GM18517 (cell line): Measurements from ENCODE around the gene NKAPL.

Experiments
- ATAC-seq: cut with Tn5 transposase; IDR thresholded peaks from one replicate; pipeline ENCODE4 v1.9.1; 2021; ENCODE audit warnings: mild to moderate bottlenecking, moderate library complexity; ENCODE audit not compliant: unreplicated experiment

The NKAPL gene

DNA sequence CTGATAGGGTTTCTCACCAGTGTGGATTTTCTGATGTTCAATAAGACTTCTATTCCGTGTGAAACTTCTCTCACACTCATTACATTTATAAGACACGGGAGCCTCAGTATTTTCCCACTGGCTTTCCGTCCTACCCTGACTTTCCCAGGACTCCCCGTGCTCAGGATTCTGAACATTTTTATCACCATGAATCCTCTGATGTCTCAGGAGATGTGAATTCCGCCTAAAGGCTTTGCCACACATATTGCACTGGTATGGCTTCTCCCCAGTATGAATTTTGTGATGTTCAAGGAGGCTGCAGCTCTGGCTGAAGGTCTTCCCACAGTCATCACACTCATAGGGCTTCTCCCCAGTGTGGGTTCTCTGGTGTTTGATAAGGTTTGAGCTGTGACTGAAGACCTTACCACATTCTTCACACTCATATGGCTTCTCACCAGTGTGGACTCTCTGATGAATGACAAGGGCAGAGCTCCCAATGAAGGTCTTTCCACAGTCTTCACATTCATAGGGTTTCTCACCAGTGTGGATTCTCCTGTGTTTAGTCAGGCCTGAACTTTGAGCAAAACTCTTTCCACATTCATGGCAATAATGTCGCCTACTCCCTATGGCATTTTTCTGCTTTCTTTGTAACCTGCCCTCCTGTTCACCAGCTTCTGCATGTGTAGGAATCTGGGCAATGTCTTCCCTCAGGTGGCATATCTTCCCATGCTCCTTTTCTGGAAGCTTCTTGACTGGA is 13.7 kb upstream of the NKAPL start:
- no peak for ATAC-seq

DNA sequence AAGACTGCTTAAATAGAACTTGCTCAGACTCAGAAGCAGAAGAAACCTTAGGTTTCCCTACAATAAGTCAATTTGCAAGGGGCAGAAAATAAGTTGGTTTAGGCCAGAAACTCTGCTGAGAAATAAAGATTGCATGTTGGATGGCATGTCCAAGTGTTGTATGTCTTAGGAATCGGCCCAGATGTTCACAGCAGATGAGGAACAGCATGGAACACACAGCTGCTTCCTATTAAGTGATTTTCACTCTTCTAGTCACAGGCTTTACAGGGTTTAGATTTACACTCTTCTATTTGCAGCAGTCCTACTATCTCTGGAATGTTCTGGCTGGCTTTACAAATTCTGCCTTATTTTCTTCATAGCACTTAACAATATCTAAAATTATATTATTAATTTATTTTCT is 10.2 kb upstream of the NKAPL start:
- no peak for ATAC-seq

DNA sequence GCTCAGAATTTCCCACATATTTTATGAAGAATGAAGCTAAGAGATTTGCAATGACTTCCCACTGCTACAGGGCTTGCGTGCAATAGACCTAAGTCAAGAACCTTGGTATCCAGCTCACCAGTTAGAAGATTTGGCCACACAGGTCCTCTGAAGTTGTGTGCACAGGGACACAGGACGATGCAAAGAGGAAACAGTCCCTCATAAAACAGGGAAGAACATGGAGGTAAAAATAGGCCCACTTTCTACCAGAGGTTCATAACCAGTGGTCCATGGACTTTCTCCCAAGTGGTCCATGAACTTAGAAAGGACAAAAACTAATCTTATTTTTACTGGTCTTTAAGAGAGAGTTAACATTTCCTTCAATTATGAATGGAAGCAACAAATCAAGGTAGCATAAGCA is 8.3 kb upstream of the NKAPL start:
- ATAC-seq = no peak

DNA sequence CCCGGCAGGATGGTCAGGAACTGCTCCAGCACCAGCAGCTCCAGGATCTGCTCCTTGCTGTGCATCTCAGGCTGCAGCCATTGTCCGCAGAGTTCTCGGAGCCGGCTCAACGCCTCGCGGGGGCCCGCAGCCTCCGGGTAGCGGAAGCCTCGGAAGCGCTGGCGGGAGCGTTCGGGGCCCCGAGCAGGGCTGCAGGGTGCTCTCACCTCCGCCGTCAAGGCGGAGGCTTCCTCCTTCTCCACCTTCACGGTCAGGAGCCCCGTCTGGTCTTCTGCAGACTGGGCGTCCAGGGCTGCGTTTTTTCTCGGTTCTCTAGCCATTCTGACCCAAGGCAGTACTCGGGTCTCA is 7.5 kb upstream of the NKAPL start:
- ATAC-seq = peak; percentile 19

DNA sequence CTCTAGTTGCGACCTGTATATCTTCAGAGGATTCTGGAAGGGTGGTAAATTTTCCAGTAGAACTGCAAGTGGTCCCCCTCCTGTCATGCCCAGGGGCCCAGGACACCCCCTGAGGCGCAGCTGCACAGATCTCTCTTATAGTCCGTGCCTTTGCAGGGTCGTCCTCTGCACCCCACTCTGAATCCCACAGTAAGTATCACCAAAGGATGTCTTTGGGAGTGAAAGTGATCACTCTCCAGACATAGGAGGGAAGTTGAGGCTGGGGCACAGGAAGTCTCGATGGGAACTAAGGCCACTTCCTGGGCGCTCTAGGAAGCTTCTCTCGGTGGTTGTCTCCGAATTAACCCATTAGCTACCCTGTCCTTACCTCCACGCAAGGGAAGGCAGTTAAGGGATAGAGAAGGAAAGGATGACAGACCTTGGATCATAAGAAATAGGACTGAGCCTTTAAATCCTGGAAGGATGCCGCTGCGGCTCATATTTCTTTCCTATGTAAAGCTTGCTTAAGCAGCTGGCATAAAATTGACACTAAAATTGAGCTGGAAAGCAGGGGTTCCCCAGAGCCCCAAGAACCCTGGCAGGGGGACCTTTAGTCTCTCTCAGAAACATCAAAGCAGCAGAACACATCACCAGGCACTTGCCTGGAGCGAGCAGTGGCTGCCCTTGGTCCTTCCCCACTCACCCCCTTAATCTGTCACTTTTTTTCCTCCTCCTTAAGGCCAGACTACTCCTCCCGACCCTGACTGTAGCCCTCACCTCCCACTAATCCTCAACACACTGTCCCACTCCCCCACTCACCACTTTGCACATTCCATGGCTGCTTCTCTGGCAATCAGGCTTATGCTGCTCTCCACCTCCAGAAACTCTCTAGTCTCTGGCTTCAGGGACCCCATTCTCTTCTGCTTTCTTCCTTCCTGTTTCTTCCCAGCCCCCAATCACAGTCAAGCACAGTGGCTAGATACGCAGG is 6.8 kb upstream of the NKAPL start, which contains the start of gene ZKSCAN4:
TSS of gene ZKSCAN4 (minus strand) at position 261 of the 967 bp plus-strand sequence. CDS start 289 bp downstream, outside the sequence.
- peak; percentile 78 for ATAC-seq

DNA sequence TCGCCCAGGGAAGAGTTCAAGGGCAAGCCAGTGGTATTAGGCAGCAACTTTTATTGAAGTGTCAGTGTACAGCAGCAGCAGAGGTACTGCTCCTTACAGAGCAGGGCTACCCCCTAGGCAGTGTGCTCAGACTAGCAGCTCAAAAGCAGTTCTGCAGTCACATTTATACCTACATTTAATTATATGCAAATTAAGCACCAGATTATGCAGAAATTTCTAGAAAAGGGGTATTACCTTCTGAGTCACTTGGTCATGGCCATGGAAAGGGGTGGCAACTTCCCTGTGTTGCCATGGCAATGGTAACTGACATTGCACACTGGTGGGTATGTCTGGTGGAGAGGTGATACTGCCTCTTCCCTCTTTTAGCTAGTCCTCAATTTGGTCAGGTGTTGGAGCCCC is 5.0 kb upstream of the NKAPL start:
- no peak for ATAC-seq

DNA sequence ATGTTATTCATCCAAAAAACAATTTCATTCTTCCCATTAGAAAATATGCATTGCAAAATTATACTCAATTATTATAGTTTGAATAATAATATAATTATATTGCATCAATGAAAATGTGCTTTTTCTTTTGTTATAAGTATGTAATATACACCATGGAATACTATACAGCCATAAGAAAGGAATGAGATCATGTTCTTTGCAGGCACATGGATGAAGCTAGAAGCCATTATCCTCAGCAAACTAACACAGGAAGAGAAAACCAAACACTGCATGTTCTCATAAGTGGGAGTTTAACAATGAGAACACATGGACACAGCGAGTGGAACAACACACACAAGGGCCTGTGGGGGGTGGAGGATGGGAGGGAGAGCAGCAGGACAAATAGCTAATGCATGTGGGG is 2.1 kb upstream of the NKAPL start:
- ATAC-seq = no peak

DNA sequence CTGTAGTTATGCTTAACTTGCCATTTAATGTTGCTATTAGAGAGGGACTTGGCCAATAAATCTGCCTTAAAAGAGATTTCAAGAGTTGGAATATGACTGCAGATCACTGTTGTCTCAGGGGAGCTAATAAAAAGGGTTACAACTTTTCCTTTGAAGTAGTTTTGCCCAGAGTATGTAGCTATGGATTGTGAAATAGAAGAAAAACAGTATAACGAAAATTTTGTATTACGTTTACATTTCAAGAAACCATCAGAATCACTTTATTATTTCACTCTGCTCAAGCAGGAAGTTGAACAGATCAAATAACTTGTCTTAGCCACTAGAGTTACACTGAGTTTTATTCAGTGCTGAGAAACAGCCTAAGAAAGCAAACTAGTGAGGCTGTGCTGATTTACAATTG is 4.8 kb downstream of the NKAPL start:
- ATAC-seq = no peak

DNA sequence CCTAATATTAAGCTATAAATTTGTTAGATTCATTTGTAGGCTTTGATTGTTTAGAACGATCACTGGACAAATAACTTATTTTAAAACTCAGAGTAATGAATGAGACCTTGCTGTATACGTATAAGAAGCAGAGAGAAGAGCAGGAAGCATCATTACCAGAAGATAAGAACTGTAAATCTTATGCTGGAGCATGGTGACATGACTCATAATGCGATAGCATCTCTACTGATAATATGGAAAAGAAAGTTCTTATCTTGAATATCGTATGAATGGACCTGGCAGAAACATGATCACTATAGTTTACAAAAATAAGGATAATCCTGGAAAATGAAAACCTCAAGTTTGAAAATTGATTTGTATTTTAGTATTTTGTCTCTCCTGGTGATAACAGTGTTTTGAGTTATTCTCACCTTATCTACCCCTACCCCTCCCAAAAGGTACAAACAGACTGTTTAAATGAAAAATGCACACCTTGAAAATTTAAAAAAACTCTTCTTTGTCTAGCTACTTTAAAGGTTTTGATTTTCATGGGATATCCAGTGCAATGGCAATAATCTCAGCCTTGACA is 5.8 kb downstream of the NKAPL start:
- no peak for ATAC-seq

DNA sequence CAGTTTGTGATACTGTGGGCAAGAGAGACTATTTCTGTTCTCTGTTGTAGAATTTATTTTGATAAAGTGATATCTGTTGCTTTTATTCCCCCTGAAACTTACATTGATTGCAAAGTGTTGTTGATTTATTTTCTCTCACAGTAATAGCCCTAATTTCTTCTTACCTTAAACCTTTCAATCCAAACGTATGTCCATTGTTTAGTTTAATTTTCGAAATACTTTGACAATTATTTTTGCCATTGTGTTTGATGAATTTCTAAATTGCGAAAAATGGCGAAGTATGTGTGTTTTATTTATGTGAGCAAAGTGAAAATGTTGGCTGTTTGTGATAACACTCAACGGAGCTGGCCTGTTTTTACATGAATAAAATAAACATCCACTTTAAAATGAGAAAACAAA is 7.5 kb downstream of the NKAPL start:
- ATAC-seq = no peak

DNA sequence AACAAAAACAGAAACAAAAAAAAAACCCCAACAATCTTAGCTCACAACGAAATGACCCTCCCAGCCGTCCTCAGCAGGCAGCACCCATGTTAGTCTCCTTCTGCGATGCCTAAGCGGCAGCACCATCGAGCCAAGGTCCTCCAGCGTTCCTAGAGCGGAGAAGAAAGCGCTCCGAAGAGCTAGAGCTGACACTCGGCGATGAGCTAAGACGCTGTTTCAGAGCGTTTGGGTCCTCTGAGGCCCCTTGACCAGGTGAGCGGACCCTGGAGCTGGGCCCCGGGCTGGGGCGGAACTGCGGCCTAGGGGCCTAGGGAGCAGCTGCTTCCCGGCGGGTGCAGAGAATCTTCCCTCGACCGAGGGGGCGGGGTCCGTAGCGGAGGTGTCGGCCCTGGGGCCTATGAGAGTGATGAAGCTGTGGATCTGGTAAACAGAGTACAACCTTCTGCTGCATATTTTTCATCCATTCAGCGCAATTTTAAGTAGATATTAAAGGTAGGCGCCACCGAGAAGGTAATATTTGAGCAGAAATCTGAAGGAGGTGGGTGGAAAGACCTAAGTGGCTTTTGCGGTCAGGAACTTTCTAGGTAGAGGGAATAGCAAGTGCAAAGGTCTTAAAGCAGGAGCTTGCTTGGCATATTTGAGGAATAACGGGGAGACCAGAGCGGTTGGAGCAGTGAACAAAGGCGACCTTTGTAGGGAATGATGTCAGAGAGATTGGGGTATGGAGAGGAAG is 8.0 kb downstream of the NKAPL start, which contains the start of gene ZSCAN26:
TSS of gene ZSCAN26 (plus strand) at position 182 of the 733 bp plus-strand sequence. CDS start 4,777 bp downstream, outside the sequence.
- peak; percentile 86 for ATAC-seq

DNA sequence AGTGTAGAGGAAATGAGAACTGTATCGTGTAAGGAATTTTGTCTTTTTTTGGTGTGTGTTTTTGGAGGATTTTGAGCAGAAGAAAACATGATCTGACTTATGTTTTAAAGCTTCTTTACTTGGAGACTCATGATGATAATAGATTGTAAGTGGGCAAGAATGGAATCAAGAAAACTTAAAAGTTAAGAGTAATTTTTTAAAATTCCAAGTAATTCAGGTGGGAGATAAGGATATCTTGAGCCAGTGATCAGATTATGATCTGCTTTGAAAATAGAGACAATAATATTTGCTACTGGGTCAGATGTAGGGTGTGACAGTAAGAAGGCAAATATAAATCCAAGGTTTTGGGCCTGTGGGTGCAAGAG is 8.6 kb downstream of the NKAPL start:
- no peak for ATAC-seq

DNA sequence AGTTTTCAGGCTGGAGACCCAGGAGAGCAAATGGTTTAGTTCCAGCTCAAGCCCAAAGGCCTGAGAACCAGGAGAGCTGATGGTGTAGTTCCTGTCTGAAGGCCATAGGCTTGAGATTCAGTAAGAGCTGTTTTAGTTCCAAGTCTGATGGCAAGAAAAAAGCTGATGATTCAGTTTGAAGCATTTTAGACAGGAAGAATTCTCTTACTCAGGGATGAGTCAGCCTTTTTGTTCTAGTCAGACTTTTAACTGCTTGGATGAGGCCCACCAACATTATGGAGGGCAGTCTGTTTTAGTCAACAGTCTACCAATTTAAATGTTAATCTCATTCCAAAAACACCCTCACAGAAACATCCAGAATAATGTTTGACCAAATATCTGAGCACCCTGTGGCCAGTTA is 10.4 kb downstream of the NKAPL start:
- no peak for ATAC-seq

DNA sequence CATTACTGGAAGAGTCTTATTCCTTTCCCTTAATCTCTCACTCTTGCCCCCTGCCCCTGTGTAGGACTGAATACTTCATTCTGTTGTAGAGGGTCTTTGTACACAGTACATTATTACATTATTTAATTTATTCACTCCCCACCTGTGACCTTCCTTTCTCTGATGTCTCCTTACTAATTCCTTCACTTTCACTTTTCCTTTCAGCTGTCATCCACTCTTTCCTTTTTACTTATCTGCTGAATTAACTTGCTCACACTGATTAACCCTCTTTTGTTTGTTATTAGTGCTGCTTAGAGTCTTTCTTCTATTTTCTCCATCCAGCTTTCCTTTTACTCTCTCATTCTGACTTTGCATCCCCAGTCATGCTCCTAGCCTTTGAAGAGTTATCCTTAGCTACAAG is 15.8 kb downstream of the NKAPL start:
- no peak for ATAC-seq

DNA sequence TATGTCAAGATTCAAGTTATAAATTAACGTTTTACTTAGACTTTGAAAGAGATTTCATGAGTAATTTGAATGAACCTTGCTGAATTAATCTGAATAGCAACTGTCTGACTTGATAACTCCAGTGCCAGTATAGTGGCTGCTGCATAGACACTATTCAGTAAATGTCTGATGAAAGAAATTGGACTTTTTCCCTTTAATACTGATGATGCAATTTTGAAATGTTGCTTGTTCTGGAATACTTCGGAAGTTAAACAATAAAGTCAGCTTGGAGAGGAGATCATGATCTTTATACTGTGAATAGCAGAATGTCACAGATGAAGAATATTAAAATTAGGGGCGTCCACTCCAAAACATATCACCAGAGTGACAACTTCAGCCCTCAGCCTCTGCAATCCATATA is 18.6 kb downstream of the NKAPL start:
- ATAC-seq = no peak

DNA sequence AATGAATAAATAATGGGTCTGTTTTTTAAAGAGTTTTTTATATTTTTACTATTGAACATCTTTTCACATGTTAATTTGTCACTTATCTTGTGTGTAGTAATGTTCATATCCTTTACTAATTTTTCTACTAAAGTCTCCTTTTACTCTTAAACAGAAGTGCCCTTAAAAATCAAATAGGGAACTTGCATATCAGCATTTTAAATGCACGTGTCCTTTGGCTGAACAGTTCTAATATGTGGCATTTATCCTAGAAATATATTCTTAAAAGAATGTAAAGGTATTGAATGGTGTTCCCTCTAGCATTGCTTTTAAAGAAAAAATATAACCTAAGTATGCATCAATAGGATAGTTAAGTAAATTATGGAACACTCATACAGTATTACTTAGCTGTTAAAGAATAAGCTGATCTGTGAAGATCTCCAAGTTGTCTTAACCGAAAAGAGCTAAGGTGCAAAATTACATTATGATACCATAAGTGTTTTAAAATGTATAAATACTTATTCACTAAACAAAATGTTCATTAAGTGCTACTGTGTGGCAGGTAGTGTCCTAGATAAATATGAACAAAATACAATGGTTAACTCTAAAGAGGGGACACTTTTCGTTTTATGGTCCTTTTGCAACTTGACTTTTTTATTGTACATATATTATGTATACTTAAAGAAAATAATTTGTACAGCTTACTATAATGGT is 21.6 kb downstream of the NKAPL start:
- ATAC-seq = no peak

DNA sequence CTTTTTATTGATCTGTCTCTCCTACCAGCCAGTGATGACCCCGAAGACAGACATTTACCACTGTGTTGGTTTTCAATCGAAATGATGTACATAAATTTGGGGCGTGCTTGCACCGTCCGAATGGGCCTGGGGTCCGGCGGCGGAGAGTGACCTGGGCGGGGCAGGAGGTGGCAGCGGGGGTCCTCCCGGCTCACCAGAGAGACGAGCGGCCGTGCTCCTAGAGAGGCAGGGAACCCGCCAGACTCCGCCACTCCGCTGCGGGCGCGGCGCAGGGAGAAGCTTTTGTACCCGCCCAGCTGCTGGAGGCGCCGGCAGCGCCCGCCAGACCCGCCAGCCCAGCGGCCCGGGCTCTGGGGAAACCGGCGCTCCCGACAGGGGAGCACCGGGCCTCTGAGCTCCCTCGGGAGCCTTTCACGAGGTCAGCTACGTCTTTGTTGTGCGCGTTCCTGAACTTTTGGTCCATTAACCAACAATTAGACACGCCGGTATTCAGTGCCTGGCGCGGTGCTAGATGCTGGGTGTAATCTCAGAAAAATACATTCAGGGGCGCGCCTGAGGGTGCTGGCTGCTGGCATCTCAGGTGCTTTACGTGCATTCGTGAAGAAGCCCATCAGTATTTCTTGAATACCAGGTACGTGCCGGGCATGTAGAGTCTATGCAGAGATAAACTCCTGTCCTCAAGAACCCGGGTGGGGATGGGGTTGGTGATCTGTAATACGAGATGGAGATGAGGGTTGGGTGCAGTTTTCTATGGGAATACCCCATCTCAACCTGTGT is 22.4 kb downstream of the NKAPL start, which contains the start of gene PGBD1:
TSS of gene PGBD1 (plus strand) at position 285 of the 777 bp plus-strand sequence. CDS start 2,242 bp downstream, outside the sequence.
- ATAC-seq = peak; percentile 67

DNA sequence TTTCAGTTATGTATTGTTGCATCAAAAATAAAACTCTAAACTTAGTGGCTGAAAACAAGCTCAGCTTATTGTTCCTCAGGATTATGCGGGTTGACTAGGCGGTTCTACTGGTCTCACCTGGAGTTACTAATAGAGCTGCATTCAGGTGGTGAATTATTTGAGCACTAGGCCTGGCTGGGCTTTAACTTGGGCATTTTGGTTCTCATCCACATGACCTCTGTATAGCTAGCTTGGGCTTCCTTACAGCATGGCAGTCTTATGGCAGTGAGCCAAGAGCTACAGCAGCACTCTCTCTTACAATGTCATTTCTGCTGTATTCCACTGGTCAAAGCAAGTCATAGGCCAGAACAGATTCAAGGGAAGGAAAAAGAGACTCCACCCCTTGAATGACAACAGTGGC is 23.8 kb downstream of the NKAPL start:
- no peak for ATAC-seq

DNA sequence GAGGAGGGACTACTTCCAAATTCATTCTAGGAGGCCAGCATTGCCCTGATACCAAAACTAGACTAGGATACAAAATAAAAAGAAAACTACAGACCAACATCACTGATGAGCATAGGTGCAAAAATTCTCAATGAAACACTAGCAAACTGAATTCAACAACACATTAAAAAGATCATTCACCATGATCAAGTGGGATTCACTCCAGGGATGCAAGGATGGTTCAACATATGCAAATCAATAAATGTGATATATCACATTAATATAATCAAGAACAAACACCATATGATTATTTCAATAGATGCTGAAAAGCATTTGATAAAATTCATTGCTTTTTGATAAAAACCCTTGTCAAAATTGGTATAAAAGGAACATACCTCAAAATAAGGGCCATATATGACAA is 32.5 kb downstream of the NKAPL start:
- ATAC-seq = no peak
